OCI-LY7 (cell line): Measurements from ENCODE around the gene CDCA4. TPM values are rescaled to one million over a fixed set of nuclear protein-coding genes. Genes with fewer than 3 reads are reported as not detected.

Experiments used
- BruUV-seq: library from RNA; stranded (reverse); fragments of 400-500 nt; replicated peaks from 2 replicates; lab custom pipeline; 2021; lab: Mats Ljungman, UMichigan
- CTCF ChIA-PET: fragments of 300-600 bp; sonication (Branson Sonifier 250); formaldehyde crosslinking; loops from one replicate; lab custom pipeline; 2022; ENCODE audit warnings: antibody characterized with exemption; ENCODE audit not compliant: unreplicated experiment; lab: Charles Lee
- POLR2A ChIA-PET: fragments of 300-600 bp; sonication (Branson Sonifier 250); formaldehyde crosslinking; loops from one replicate; lab custom pipeline; 2022; ENCODE audit warnings: antibody characterized with exemption; lab: Charles Lee
- DNase-seq: peaks from one replicate; pipeline ENCODE4 v3.0.0-alpha.2; 2015; ENCODE audit warnings: low spot score
- H2AFZ ChIP-seq: fragments of 200-600 bp; sonication (generic), shearing (Covaris generic); 2 replicates; pipeline ENCODE4 v1.6.1; 2014; ENCODE audit warnings: mild to moderate bottlenecking, antibody characterized with exemption, low read length, moderate library complexity
- H3K27ac ChIP-seq: fragments of 200-600 bp; sonication (generic); 2 replicates; pipeline ENCODE4 v1.5.1; 2014; ENCODE audit warnings: mixed run types, low read depth, mild to moderate bottlenecking, moderate library complexity, low read length, inconsistent platforms; ENCODE audit not compliant: poor library complexity, severe bottlenecking
- H3K36me3 ChIP-seq: fragments of 200-600 bp; sonication (generic); 2 replicates; pipeline ENCODE4 v1.6.1; 2014; ENCODE audit warnings: mild to moderate bottlenecking, antibody characterized with exemption, low read length, moderate library complexity, mixed read lengths; ENCODE audit not compliant: insufficient read depth
- H3K4me1 ChIP-seq: fragments of 200-600 bp; sonication (generic); 2 replicates; pipeline ENCODE4 v1.5.1; 2014; ENCODE audit warnings: mild to moderate bottlenecking, low read length; ENCODE audit not compliant: insufficient read depth, poor library complexity, severe bottlenecking
- H3K4me2 ChIP-seq: fragments of 200-600 bp; sonication (generic); 2 replicates; pipeline ENCODE4 v1.6.1; 2014; ENCODE audit warnings: mild to moderate bottlenecking, low read length
- H3K4me3 ChIP-seq: fragments of 200-600 bp; sonication (generic); 2 replicates; pipeline ENCODE4 v1.5.1; 2014; ENCODE audit warnings: mild to moderate bottlenecking, low read depth, low read length; ENCODE audit not compliant: poor library complexity, severe bottlenecking
- H3K79me2 ChIP-seq: fragments of 200-600 bp; sonication (generic); 2 replicates; pipeline ENCODE4 v1.6.1; 2016; ENCODE audit warnings: low read depth, mild to moderate bottlenecking, low read length, moderate library complexity, mixed read lengths; ENCODE audit not compliant: insufficient read depth
- H3K9me2 ChIP-seq: fragments of 200-600 bp; sonication (generic); 2 replicates; pipeline ENCODE4 v1.6.1; 2016; ENCODE audit warnings: mild to moderate bottlenecking, low read length, mixed read lengths; ENCODE audit not compliant: insufficient read depth
- H3K9me3 ChIP-seq: fragments of 200-600 bp; sonication (generic); 2 replicates; pipeline ENCODE4 v1.6.1; 2014; ENCODE audit warnings: mild to moderate bottlenecking, mixed run types, low read length, mixed read lengths
- H4K20me1 ChIP-seq: fragments of 200-600 bp; sonication (generic); 2 replicates; pipeline ENCODE4 v1.6.1; 2014; ENCODE audit warnings: mild to moderate bottlenecking, antibody characterized with exemption, low read length, moderate library complexity, mixed read lengths; ENCODE audit not compliant: insufficient read depth
- CTCF ChIP-seq: fragments of 200-600 bp; sonication (generic); conservative IDR thresholded peaks from 2 replicates; pipeline ENCODE4 v1.5.1; 2014; ENCODE audit warnings: mild to moderate bottlenecking, antibody characterized with exemption, low read length, moderate library complexity, mixed read lengths
- EZH2phosphoT487 ChIP-seq: fragments of 200-600 bp; sonication (generic); IDR thresholded peaks from 2 replicates; pipeline ENCODE4 v1.6.1; 2018; ENCODE audit warnings: low read depth, borderline replicate concordance, mild to moderate bottlenecking, mixed run types, antibody characterized with exemption, low read length, moderate library complexity, mixed read lengths
- intact Hi-C: fragments of 100-400 bp; cut with micrococcal nuclease; formaldehyde crosslinking; loops from one replicate; pipeline ENCODE4 v1.10.0; 2022; ENCODE audit not compliant: unreplicated experiment
- total RNA-seq, 2 experiments: library from RNA; depleted of rRNA in 1 of 2; stranded (reverse); fragments of >200 nt in 1 of 2; shearing (Covaris generic) in 1 of 2; gene quantifications; 2 replicates each; pipeline ENCODE4 v1.2.3, GENCODE V29; 2014 to 2022

The CDCA4 gene
- total RNA-seq, 2 experiments from 2014 or later = 74.0 to 109 TPM

DNA sequence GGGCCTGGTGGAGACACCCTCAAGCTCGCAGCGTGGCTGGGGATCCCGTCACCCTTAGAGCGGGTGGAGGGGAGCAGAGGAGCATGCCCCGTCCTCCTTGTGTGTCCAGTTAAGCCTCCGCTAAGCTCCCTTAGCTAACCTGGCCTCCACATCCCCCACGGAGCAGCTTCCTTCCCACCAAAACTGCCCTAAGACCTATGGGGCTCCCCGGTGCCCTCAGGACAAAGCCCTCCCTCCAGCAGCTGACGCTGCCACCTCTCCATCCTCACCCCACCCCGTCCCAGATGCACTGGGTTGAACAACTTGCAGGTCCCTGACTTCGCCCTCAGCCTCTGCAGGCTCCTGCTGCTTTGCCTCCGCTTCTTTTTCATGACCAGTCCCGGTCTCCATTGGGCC lies 46.7 kb downstream of the CDCA4 start:
- H3K4me1 ChIP-seq = no peaks in the 10 kb centered on the region
- H3K4me2 ChIP-seq = no peak overlapping the region
- no peaks in the 10 kb centered on the region for H3K9me3 ChIP-seq
- no peak overlapping the region for H2AFZ ChIP-seq
- intact Hi-C loops = no loop called here
- ChIA-PET POLR2A (interaction anchor here (0.6 to 0.7 kb wide), 2 partner anchors 9 to 55 kb away, joined by 3 to 4 read pairs; no protein-coding TSS in a partner anchor), CTCF (no interaction called here)
- no peaks in the 10 kb centered on the region for H3K79me2 ChIP-seq
- H3K4me3 ChIP-seq = no peak overlapping the region
- H3K9me2 ChIP-seq = no peaks in the 10 kb centered on the region
- no peaks in the 10 kb centered on the region for H4K20me1 ChIP-seq
- TF ChIP-seq CTCF (no peak), EZH2phosphoT487 (no peak)
- no TSS peak for BruUV-seq
- H3K36me3 ChIP-seq = no peaks in the 10 kb centered on the region
- DNase-seq = no peak
- no peak overlapping the region for H3K27ac ChIP-seq

GRCh38 chr14:104973385-104974145 lies 47.3 kb downstream of the CDCA4 start:
- Histone ChIP-seq H2AFZ (no peak overlapping the region), H3K9me2 (no peaks in the 10 kb centered on the region), H3K4me3 (no peak overlapping the region), H3K79me2 (no peaks in the 10 kb centered on the region), H3K9me3 (no peaks in the 10 kb centered on the region), H3K4me1 (peaks cover 5% of the 10 kb centered on the region), H3K27ac (no peak overlapping the region), H3K36me3 (no peaks in the 10 kb centered on the region), H3K4me2 (no peak overlapping the region), H4K20me1 (no peaks in the 10 kb centered on the region)
- no TSS peak for BruUV-seq
- TF ChIP-seq CTCF (no peak), EZH2phosphoT487 (no peak)
- no peak for DNase-seq
- CTCF ChIA-PET = no interaction called here
- POLR2A ChIA-PET = interaction anchor here (0.6 to 0.7 kb wide), 2 partner anchors 10 to 54 kb away, joined by 3 to 4 read pairs; no protein-coding TSS in a partner anchor
- intact Hi-C loops = no loop called here

GRCh38 chr14:104973135-104973384 lies 47.8 kb downstream of the CDCA4 start:
- H3K9me3 ChIP-seq = no peaks in the 10 kb centered on the region
- no peak overlapping the region for H2AFZ ChIP-seq
- no peak overlapping the region for H3K4me3 ChIP-seq
- intact Hi-C loops = no loop called here
- no peaks in the 10 kb centered on the region for H4K20me1 ChIP-seq
- CTCF ChIA-PET = no interaction called here
- no peaks in the 10 kb centered on the region for H3K9me2 ChIP-seq
- no TSS peak for BruUV-seq
- H3K27ac ChIP-seq = no peak overlapping the region
- peaks cover 10% of the 10 kb centered on the region for H3K4me1 ChIP-seq
- no peaks in the 10 kb centered on the region for H3K79me2 ChIP-seq
- DNase-seq = no peak
- H3K4me2 ChIP-seq = no peak overlapping the region
- no peak for TF ChIP-seq EZH2phosphoT487
- no peak for TF ChIP-seq CTCF
- POLR2A ChIA-PET = no interaction called here
- H3K36me3 ChIP-seq = no peaks in the 10 kb centered on the region
